Smooth muscle cell (in vitro differentiated cells): Measurements from ENCODE around the gene TMX2. TPM values are rescaled to one million over a fixed set of nuclear protein-coding genes. Genes with fewer than 3 reads are reported as not detected.
"Not testable (repeated sequence)": the region's sequence is repeated elsewhere in the genome, so short reads cannot be mapped to it uniquely, and the experiment has no call there.

ENCODE experiments used
- DNase-seq: peaks from one replicate; lab custom pipeline; 2025; ENCODE audit not compliant: unreplicated experiment; lab: John Stamatoyannopoulos, UW
- H2AFZ ChIP-seq: fragments of 200-600 bp; sonication (generic); 2 replicates; pipeline ENCODE4 v1.6.0; 2016; ENCODE audit warnings: antibody characterized with exemption, low read depth, mild to moderate bottlenecking
- H3F3A ChIP-seq: fragments of 200-600 bp; sonication (generic); 2 replicates; pipeline ENCODE4 v1.6.0; 2017; ENCODE audit warnings: antibody characterized with exemption, low read depth
- H3K27ac ChIP-seq: fragments of 200-600 bp; sonication (generic); 2 replicates; pipeline ENCODE4 v1.5.1; 2016; ENCODE audit warnings: low read depth, mild to moderate bottlenecking
- H3K27me3 ChIP-seq: fragments of 200-600 bp; sonication (generic); 2 replicates; pipeline ENCODE4 v1.6.1; 2016; ENCODE audit warnings: low read depth, mild to moderate bottlenecking
- H3K36me3 ChIP-seq: fragments of 200-600 bp; sonication (generic); 2 replicates; pipeline ENCODE4 v1.5.1; 2016; ENCODE audit warnings: low read depth
- H3K4me1 ChIP-seq: fragments of 200-600 bp; sonication (generic); 2 replicates; pipeline ENCODE4 v1.5.1; 2016; ENCODE audit warnings: low read depth
- H3K4me2 ChIP-seq: fragments of 200-600 bp; sonication (generic); 2 replicates; pipeline ENCODE4 v1.6.0; 2016; ENCODE audit warnings: mild to moderate bottlenecking
- H3K4me3 ChIP-seq: fragments of 200-600 bp; sonication (generic); 2 replicates; pipeline ENCODE4 v1.5.1; 2016; ENCODE audit warnings: mild to moderate bottlenecking
- H3K79me2 ChIP-seq: fragments of 200-600 bp; sonication (generic); 2 replicates; pipeline ENCODE4 v1.6.0; 2016; ENCODE audit warnings: low read depth, mild to moderate bottlenecking
- H3K9ac ChIP-seq: fragments of 200-600 bp; sonication (generic); 2 replicates; pipeline ENCODE4 v1.6.0; 2016; ENCODE audit warnings: low read depth
- H3K9me3 ChIP-seq: fragments of 200-600 bp; sonication (generic); replicated peaks from 2 replicates; pipeline ENCODE4 v1.5.1; 2016; ENCODE audit warnings: low read depth
- H4K20me1 ChIP-seq: fragments of 200-600 bp; sonication (generic); 2 replicates; pipeline ENCODE4 v1.6.0; 2016; ENCODE audit warnings: low read depth
- WGBS: methylation state at CpG from one replicate; pipeline ENCODE4 v1.1.7; 2016; ENCODE audit warnings: low lambda C conversion rate; 5-methylcytosine and 5-hydroxymethylcytosine counted together
- polyA plus RNA-seq: library from polyadenylated mRNA; unstranded; fragments of >200 nt; fragmentation: Nextera tagmentation; extraction: Ambion mirVana; gene quantifications from 2 replicates; pipeline ENCODE4 v1.2.1, GENCODE V29; 2016
- total RNA-seq: library from RNA; depleted of rRNA; stranded (reverse); fragments of >200 nt; gene quantifications from 2 replicates; pipeline ENCODE4 v1.2.3, GENCODE V29; 2014
- TF ChIP-seq, protein P1 (sequence below): fragments of 200-600 bp; sonication (generic); IDR thresholded peaks from 2 replicates; pipeline ENCODE4 v1.5.1; 2017; ENCODE audit warnings: borderline replicate concordance, mild to moderate bottlenecking, antibody characterized with exemption; ENCODE audit not compliant: insufficient read depth, poor library complexity, severe bottlenecking

The TMX2 gene
- total and polyA plus RNA-seq, 2 experiments from 2014 or later, result 82.6 to 86.6 TPM

DNA sequence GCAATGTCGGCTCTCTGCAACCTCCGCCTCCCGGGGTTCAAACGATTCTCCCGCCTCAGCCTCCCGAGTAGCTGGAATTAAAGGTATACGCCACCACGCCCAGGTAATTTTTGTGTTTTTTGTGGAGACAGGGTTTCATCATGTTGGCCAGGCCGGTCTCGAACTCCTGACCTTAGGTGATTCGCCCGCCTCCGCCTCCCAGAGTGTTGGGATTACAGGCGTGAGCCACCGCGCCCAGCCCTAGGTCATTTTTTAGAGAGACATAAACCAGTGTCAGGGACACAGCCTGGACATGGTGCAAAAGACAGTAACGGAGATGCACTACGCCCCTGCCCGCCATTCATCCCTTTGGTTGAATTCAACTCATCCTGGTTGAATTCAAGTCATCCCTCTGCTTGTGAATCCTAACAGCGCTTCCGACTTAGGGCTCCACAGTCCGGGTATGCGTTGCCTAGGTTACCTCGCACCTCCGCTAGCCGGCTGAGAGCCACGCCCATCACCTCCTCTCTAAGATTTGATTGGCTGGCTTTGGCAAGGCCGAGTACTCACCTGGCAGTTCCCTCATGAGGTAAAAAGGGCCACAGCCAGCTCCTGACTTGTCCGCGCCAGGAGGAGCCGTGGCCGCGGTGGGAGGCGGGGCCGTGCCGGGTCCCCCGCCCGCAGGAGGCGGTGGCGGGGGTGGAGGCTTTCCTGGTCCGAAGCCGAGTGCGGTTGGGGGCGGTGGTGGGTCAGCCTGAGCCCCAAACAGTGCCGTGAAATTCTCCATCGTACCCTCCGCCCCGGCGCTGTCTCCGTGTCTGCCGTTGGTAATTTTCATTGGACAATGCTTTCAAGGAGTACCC is 758 bp upstream of the TMX2 start, which contains the start of gene MED19:
Gene MED19 (minus strand): TSS at position 802 of the 842 bp plus-strand sequence. CDS start 36 bp downstream, at position 766.
- Histone ChIP-seq H3F3A (no peaks in the 10 kb centered on the region), H4K20me1 (peaks cover 7% of the 10 kb centered on the region), H3K36me3 (no peaks in the 10 kb centered on the region), H2AFZ (peak within 1 kb of the TSS; percentile 64), H3K4me2 (peak within 1 kb of the TSS; percentile 93), H3K9me3 (no peaks in the 10 kb centered on the region), H3K27ac (peak within 1 kb of the TSS; percentile 94), H3K27me3 (no peaks in the 10 kb centered on the region), H3K4me3 (peak within 1 kb of the TSS; percentile 87), H3K79me2 (peaks cover 79% of the 10 kb centered on the region), H3K9ac (peak within 1 kb of the TSS; percentile 95), H3K4me1 (peaks cover 18% of the 10 kb centered on the region)
- DNase-seq, result peak; percentile 39
- 16% methylated on average over 47 of the region's 51 CpGs for WGBS
- TF ChIP-seq, protein P1, sequence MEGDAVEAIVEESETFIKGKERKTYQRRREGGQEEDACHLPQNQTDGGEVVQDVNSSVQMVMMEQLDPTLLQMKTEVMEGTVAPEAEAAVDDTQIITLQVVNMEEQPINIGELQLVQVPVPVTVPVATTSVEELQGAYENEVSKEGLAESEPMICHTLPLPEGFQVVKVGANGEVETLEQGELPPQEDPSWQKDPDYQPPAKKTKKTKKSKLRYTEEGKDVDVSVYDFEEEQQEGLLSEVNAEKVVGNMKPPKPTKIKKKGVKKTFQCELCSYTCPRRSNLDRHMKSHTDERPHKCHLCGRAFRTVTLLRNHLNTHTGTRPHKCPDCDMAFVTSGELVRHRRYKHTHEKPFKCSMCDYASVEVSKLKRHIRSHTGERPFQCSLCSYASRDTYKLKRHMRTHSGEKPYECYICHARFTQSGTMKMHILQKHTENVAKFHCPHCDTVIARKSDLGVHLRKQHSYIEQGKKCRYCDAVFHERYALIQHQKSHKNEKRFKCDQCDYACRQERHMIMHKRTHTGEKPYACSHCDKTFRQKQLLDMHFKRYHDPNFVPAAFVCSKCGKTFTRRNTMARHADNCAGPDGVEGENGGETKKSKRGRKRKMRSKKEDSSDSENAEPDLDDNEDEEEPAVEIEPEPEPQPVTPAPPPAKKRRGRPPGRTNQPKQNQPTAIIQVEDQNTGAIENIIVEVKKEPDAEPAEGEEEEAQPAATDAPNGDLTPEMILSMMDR, result no peak

GRCh38 chr11:57713835-57714234 is 1.4 kb downstream of the TMX2 start:
- TF ChIP-seq, protein P1, result no peak
- H3K9ac ChIP-seq, result no peak overlapping the region
- H3K4me1 ChIP-seq, result peaks cover 18% of the 10 kb centered on the region
- DNase-seq, result no peak
- peak overlapping the region; percentile 93 for H3K4me2 ChIP-seq
- H3K79me2 ChIP-seq, result peaks cover 65% of the 10 kb centered on the region
- no peak overlapping the region for H3K27ac ChIP-seq
- no peaks in the 10 kb centered on the region for H3K36me3 ChIP-seq
- H3F3A ChIP-seq, result no peaks in the 10 kb centered on the region
- H3K9me3 ChIP-seq, result no peaks in the 10 kb centered on the region
- no peaks in the 10 kb centered on the region for H3K27me3 ChIP-seq
- WGBS, result 97% methylated on average over 2 of the region's 2 CpGs
- no peaks in the 10 kb centered on the region for H4K20me1 ChIP-seq
- no peak overlapping the region for H2AFZ ChIP-seq
- peak overlapping the region; percentile 87 for H3K4me3 ChIP-seq

GRCh38 chr11:57716726-57717125 is 4.3 kb downstream of the TMX2 start:
- not testable (repeated sequence) for H2AFZ ChIP-seq, H3K9ac ChIP-seq, H3K4me1 ChIP-seq, H3K27me3 ChIP-seq, H3K9me3 ChIP-seq, DNase-seq, H3K36me3 ChIP-seq, H3K4me3 ChIP-seq, H3F3A ChIP-seq, H3K4me2 ChIP-seq, H3K27ac ChIP-seq
- WGBS, result 100% methylated on average over 9 of the region's 34 CpGs
- peaks cover 66% of the 10 kb centered on the region for H3K79me2 ChIP-seq
- peaks cover 26% of the 10 kb centered on the region for H4K20me1 ChIP-seq

DNA sequence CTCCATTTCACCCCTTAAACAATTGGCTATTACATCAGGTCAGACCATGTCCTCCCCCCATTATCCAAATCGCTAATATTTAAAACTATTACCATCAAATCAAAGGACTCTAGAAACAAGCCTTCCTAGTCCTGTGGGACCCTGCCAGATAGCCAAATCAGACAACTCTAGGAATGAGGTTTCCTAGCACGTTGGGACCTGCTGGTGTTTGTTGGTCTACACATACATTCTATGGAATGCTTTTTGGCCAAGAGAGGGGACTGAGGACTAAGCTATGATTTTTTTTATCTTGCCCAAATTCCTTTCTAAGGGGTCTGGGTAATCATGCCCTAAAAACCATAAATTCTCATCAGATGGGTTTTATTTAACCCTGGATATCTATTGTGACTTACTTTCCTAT is 14.8 kb downstream of the TMX2 start:
- H3F3A ChIP-seq, result no peaks in the 10 kb centered on the region
- H3K4me3 ChIP-seq, result no peak overlapping the region
- no peak for DNase-seq
- WGBS, result 85% methylated on average over 2 of the region's 2 CpGs
- no peak overlapping the region for H2AFZ ChIP-seq
- no peak overlapping the region for H3K27ac ChIP-seq
- peaks cover 63% of the 10 kb centered on the region for H4K20me1 ChIP-seq
- no peaks in the 10 kb centered on the region for H3K36me3 ChIP-seq
- no peak overlapping the region for H3K4me2 ChIP-seq
- H3K9ac ChIP-seq, result no peak overlapping the region
- TF ChIP-seq, protein P1, result no peak
- no peaks in the 10 kb centered on the region for H3K4me1 ChIP-seq
- no peaks in the 10 kb centered on the region for H3K27me3 ChIP-seq
- peaks cover 82% of the 10 kb centered on the region for H3K79me2 ChIP-seq
- H3K9me3 ChIP-seq, result no peaks in the 10 kb centered on the region
